HEK293 (cell line): ENCODE results near the gene TRAPPC4.
A peak's percentile ranks its signal among the peaks of the same experiment; 100 is the strongest.

Experiments
- ATF2 ChIP-seq: fragments of 450-650 bp; formaldehyde crosslinking; IDR thresholded peaks from 2 replicates; pipeline ENCODE4 v1.5.1; 2016; ENCODE audit warnings: missing biosample characterization, missing genetic modification characterization, low read depth
- CTCF ChIP-seq: fragments of 450-650 bp; formaldehyde crosslinking; IDR thresholded peaks from 2 replicates; pipeline ENCODE4 v1.5.1; 2016; ENCODE audit warnings: missing biosample characterization, missing genetic modification characterization
- MEIS1 ChIP-seq: sonication (generic); formaldehyde crosslinking; IDR thresholded peaks from 2 replicates; pipeline ENCODE4 v1.8.1; 2022; ENCODE audit warnings: missing genetic modification reagents, mild to moderate bottlenecking, borderline replicate concordance
- SP2 ChIP-seq: fragments of 450-650 bp; formaldehyde crosslinking; IDR thresholded peaks from 2 replicates; pipeline ENCODE4 v1.5.1; 2016; ENCODE audit warnings: missing biosample characterization, missing genetic modification characterization
- TCF7L2 ChIP-seq: IDR thresholded peaks from 2 replicates; pipeline ENCODE4 v1.6.1; 2011; ENCODE audit warnings: low read depth, mild to moderate bottlenecking, inconsistent platforms, low read length, moderate library complexity, borderline replicate concordance
- ZBTB17 ChIP-seq: fragments of 450-650 bp; formaldehyde crosslinking; IDR thresholded peaks from 2 replicates; pipeline ENCODE4 v1.5.1; 2016; ENCODE audit warnings: missing biosample characterization, missing genetic modification characterization
- ZNF121 ChIP-seq: fragments of 450-650 bp; formaldehyde crosslinking; IDR thresholded peaks from 2 replicates; pipeline ENCODE4 v1.5.1; 2016; ENCODE audit warnings: missing biosample characterization, missing genetic modification characterization
- ZNF132 ChIP-seq: fragments of 450-650 bp; formaldehyde crosslinking; IDR thresholded peaks from 2 replicates; pipeline ENCODE4 v1.5.1; 2017; ENCODE audit warnings: missing biosample characterization, missing genetic modification characterization, borderline replicate concordance
- ZNF23 ChIP-seq: fragments of 450-650 bp; formaldehyde crosslinking; IDR thresholded peaks from 2 replicates; pipeline ENCODE4 v1.5.1; 2016; ENCODE audit warnings: missing biosample characterization, missing genetic modification characterization, borderline replicate concordance
- ZNF629 ChIP-seq: fragments of 450-650 bp; formaldehyde crosslinking; IDR thresholded peaks from 2 replicates; pipeline ENCODE4 v1.5.1; 2017; ENCODE audit warnings: missing biosample characterization, missing genetic modification characterization
- ZNF677 ChIP-seq: fragments of 450-650 bp; IDR thresholded peaks from 2 replicates; pipeline ENCODE4 v1.5.0; 2018; ENCODE audit warnings: missing biosample characterization, mild to moderate bottlenecking, missing genetic modification characterization, moderate library complexity

GRCh38 chr11:119030329-119031047 is 11.9 kb downstream of the TRAPPC4 start, which contains the start of gene SLC37A4:
- TF ChIP-seq CTCF (peak; percentile 88), ZNF629 (tag by site-specific recombination) (0 out of 2 replicates have a peak, but pooled peaks have one; percentile 10), ZNF677 (tag by site-specific recombination) (no peak), ATF2 (no peak), ZNF132 (tag by site-specific recombination) (no peak), ZNF121 (tag by site-specific recombination) (0 out of 2 replicates have a peak, but pooled peaks have one; percentile 10), MEIS1 (CRISPR knock-in tag) (no peak), ZBTB17 (tag by site-specific recombination) (no peak), ZNF23 (tag by site-specific recombination) (no peak), TCF7L2 (no peak), SP2 (tag by site-specific recombination) (peak; percentile 79)
